ENCODE data around the gene CA5A.
"Not testable (repeated sequence)": the region's sequence is repeated elsewhere in the genome, so short reads cannot be mapped to it uniquely, and the experiment has no call there.

The CA5A gene

DNA sequence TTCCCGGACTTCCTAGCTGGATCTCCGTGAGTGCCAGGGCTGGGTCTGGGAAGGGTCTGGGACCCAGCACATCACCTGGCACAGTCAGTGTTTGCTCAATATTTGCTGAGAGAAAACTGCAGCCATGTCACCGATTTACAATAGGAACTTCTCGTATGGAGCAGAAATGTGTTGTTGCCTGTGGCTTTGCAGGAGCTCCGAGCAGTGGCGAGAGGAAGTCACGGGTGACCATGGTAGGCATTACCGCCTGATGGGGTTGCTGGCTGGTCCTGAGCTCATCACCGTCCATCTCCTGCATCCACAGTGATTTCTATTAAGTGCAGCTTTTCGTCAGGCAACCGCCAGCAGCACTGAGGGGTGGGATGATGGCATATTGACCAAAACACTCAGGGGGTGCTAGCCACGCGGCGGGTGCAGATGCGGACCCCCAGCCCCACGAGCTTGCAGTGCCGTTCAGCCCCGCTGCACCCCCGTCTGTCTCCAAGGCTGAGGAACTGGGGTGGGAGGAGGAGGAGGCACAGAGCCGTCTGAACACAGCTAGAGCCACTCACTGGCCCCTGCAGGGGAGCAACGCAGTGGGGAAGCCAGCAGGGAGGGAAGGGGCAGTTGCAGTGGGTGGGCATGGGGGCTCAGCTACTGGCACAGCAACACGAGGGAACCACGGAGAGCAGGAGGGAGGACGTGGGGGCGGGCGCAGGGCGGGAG, 22.2 kb downstream of the CA5A start:
- not testable (repeated sequence) for H3K36me3 ChIP-seq (ENCODE audit: insufficient read depth, low read length); H3K9me3 ChIP-seq (ENCODE audit: control insufficient read depth, insufficient read depth, low read length); H3K9ac ChIP-seq (ENCODE audit: low read depth, low read length); H3K4me1 ChIP-seq (ENCODE audit: insufficient read depth, low read length)

DNA sequence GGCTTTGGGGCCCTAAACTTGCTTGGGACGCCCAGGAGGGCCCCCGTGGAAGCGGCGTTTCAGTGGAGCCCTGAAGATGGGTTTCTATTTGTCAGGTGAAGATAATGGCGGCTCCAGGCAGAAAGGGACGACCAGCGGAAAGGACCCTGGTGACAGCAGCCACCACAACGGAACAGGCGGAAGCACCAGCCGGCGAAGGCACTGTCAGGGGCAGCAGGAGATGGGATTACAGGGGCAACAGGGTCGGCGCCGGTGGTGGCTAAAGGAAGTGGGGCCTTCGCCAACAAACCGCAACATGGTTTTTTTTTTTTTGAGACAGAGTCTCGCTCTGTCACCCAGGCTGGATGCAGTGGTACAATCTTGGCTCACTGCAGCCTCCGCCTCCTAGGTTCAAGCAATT, 23.6 kb downstream of the CA5A start:
- H3K4me1 ChIP-seq (ENCODE audit: insufficient read depth, low read length); H3K9ac ChIP-seq (ENCODE audit: low read depth, low read length); H3K36me3 ChIP-seq (ENCODE audit: insufficient read depth, low read length); H3K9me3 ChIP-seq (ENCODE audit: control insufficient read depth, insufficient read depth, low read length): not testable (repeated sequence)

GRCh38 chr16:87911106-87911763, 25.1 kb downstream of the CA5A start:
- H3K36me3 ChIP-seq (ENCODE audit: insufficient read depth, low read length); H3K9me3 ChIP-seq (ENCODE audit: control insufficient read depth, insufficient read depth, low read length); H3K9ac ChIP-seq (ENCODE audit: low read depth, low read length); H3K4me1 ChIP-seq (ENCODE audit: insufficient read depth, low read length): not testable (repeated sequence)

- not testable (repeated sequence) for H3K4me1 ChIP-seq (ENCODE audit: insufficient read depth, low read length); H3K36me3 ChIP-seq (ENCODE audit: insufficient read depth, low read length); H3K9ac ChIP-seq (ENCODE audit: low read depth, low read length); H3K9me3 ChIP-seq (ENCODE audit: control insufficient read depth, insufficient read depth, low read length)
These were observed 27.0 kb downstream of the CA5A start for GRCh38 chr16:87909203-87909935.

- not testable (repeated sequence) for H3K9me3 ChIP-seq (ENCODE audit: control insufficient read depth, insufficient read depth, low read length); H3K36me3 ChIP-seq (ENCODE audit: insufficient read depth, low read length); H3K4me1 ChIP-seq (ENCODE audit: insufficient read depth, low read length); H3K9ac ChIP-seq (ENCODE audit: low read depth, low read length)
These were observed 28.2 kb downstream of the CA5A start for GRCh38 chr16:87908101-87908500.

GRCh38 chr16:87905521-87905920, 30.8 kb downstream of the CA5A start:
- H3K4me1 ChIP-seq (ENCODE audit: insufficient read depth, low read length); H3K9me3 ChIP-seq (ENCODE audit: control insufficient read depth, insufficient read depth, low read length); H3K36me3 ChIP-seq (ENCODE audit: insufficient read depth, low read length); H3K9ac ChIP-seq (ENCODE audit: low read depth, low read length): not testable (repeated sequence)

DNA sequence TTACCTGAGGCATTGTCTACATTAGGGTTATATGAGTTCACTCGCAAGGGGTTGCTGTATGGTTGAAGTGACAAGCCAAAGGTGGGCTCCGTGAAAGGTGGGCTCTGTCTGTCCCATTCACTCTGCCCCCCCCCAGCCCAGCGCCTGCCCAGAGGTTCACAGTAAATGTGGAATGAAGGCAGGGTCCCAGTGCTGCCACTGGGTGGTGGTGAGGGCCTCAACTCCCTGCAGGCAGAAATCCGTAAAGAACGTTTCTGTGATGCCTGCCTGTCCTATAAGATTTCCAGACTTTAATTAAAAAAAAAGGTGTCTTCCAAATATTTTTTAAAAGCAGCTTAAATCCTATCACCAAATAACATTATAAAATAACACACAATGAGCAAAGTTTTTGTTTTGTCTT, 31.4 kb downstream of the CA5A start:
- not testable (repeated sequence) for H3K4me1 ChIP-seq (ENCODE audit: insufficient read depth, low read length)

DNA sequence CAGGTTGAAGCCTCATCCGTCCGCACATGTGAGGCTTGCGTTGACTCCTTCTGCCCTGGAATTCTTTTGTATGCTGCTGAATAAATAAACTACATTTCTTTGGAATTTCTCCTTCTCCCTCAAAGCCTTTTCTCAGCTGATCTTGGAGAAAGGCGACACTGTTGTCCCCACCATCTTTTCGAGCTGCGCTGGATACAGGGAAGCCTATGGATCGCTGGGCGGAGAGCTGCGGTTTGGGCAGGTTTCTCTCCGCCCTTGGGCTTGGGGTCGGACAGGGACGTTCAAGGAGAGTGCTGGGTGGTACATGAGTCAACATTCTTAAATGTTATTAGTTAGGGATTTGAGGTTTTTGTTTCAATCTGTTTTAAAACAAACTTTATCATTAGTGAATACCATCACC, 35.8 kb downstream of the CA5A start:
- H3K36me3 ChIP-seq (ENCODE audit: insufficient read depth, low read length); H3K9me3 ChIP-seq (ENCODE audit: control insufficient read depth, insufficient read depth, low read length); H3K4me1 ChIP-seq (ENCODE audit: insufficient read depth, low read length); H3K9ac ChIP-seq (ENCODE audit: low read depth, low read length): not testable (repeated sequence)

More for the DNA sequence above, 31.4 kb downstream of the CA5A start:
- H3K9ac ChIP-seq (ENCODE audit: low read depth, low read length); H3K36me3 ChIP-seq (ENCODE audit: insufficient read depth, low read length); H3K9me3 ChIP-seq (ENCODE audit: control insufficient read depth, insufficient read depth, low read length): not testable (repeated sequence)

DNA sequence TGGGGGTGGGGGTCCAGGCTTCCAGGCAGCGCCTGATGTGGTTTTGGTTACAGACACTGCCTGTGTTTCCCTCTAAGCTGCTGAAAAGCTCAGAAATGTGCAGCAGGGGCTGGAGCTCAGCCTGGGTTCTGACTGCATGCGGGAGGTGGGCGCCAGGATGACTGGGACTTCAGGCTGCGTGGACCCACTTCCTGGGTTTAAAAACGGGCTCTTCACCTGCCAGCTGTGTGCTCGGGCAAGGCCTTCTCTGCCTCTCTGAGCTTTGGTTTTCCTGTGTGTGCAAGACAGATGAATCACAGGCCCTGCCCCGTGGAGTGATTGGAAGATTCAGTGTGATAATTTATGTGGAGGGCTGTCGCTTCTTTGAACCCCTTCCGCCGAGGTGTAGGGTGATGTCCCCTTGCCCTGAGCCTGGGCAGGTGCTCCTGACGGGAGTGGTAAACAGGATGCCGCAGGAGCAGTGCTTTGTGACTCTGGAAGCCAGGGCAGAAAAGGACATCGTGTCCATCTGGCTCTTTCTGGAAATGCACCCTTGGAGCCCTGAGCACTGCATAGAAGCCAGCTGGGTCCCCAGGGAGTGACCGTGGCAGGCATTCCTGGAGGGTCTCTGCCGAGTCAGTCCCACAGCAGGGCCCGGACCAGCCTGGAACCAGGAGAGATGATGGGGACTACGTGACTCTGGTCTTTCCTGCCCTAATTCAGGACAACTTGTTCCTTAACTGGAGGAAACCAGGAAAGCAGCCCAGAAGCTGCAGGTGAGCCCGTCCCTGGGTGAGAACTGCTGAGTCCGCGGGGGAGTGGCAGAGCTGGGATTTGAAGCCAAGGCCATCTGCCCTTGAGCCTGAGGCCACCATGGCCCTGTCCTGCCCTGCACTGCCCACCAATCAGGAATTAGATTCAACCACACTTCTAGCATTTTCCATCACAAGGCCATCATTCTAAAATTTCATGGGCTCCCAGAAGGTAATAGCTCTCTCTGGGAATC, 38.5 kb downstream of the CA5A start:
- no peaks in the 10 kb centered on the region for H3K36me3 ChIP-seq (ENCODE audit: insufficient read depth, low read length)
- no peak overlapping the region for H3K9ac ChIP-seq (ENCODE audit: low read depth, low read length)
- no peaks in the 10 kb centered on the region for H3K9me3 ChIP-seq (ENCODE audit: control insufficient read depth, insufficient read depth, low read length)
- H3K4me1 ChIP-seq (ENCODE audit: insufficient read depth, low read length), result no peaks in the 10 kb centered on the region

DNA sequence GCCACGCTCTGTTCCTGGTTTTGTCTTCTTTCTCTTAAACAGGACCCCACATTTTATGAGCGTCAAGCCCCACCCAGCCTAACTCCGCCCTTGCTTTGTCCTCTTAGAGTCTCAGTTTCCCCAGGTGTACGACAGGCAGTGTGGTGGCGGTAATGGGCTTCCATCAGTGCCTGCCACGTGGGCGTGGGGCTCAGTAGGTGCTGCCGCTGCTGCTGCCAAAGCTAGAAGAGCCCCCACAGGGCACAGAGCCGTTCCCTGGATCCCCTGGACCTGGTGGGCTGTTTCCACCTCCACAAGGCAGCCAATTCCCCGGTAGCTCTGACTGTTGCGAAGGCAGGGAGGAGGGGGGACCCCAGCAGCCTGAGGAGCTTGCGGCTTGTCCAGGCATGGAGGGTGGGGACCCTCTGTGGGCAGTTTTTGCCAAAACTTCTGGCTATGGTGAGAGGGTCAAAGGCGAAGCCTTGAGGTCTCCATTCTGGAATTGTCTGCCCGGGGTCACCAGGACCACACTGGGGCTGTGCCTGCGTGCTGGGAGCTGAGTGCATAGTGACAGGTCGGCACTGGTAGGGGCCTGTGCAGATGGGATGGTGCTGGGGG, 39.3 kb downstream of the CA5A start:
- not testable (repeated sequence) for H3K9me3 ChIP-seq (ENCODE audit: control insufficient read depth, insufficient read depth, low read length); H3K4me1 ChIP-seq (ENCODE audit: insufficient read depth, low read length); H3K36me3 ChIP-seq (ENCODE audit: insufficient read depth, low read length); H3K9ac ChIP-seq (ENCODE audit: low read depth, low read length)

- H3K36me3 ChIP-seq (ENCODE audit: insufficient read depth, low read length); H3K9me3 ChIP-seq (ENCODE audit: control insufficient read depth, insufficient read depth, low read length); H3K4me1 ChIP-seq (ENCODE audit: insufficient read depth, low read length); H3K9ac ChIP-seq (ENCODE audit: low read depth, low read length): not testable (repeated sequence)
These were observed 40.0 kb downstream of the CA5A start for GRCh38 chr16:87896176-87896890.

- no peaks in the 10 kb centered on the region for H3K36me3 ChIP-seq (ENCODE audit: insufficient read depth, low read length)
- no peak overlapping the region for H3K9ac ChIP-seq (ENCODE audit: low read depth, low read length)
- H3K9me3 ChIP-seq (ENCODE audit: control insufficient read depth, insufficient read depth, low read length), result no peaks in the 10 kb centered on the region
- no peaks in the 10 kb centered on the region for H3K4me1 ChIP-seq (ENCODE audit: insufficient read depth, low read length)
These were observed 40.6 kb downstream of the CA5A start for GRCh38 chr16:87895641-87896141.

GRCh38 chr16:87894005-87894404, 42.3 kb downstream of the CA5A start:
- H3K9ac ChIP-seq (ENCODE audit: low read depth, low read length); H3K9me3 ChIP-seq (ENCODE audit: control insufficient read depth, insufficient read depth, low read length); H3K36me3 ChIP-seq (ENCODE audit: insufficient read depth, low read length); H3K4me1 ChIP-seq (ENCODE audit: insufficient read depth, low read length): not testable (repeated sequence)

Data from ES-I3 (cell line).